ENCODE measurements around the gene COMMD9. TPM values are rescaled to one million over a fixed set of nuclear protein-coding genes. Genes with fewer than 3 reads are reported as not detected.

The COMMD9 gene
- total RNA-seq, 1 experiment from 2014 or later = 59.2 TPM

DNA sequence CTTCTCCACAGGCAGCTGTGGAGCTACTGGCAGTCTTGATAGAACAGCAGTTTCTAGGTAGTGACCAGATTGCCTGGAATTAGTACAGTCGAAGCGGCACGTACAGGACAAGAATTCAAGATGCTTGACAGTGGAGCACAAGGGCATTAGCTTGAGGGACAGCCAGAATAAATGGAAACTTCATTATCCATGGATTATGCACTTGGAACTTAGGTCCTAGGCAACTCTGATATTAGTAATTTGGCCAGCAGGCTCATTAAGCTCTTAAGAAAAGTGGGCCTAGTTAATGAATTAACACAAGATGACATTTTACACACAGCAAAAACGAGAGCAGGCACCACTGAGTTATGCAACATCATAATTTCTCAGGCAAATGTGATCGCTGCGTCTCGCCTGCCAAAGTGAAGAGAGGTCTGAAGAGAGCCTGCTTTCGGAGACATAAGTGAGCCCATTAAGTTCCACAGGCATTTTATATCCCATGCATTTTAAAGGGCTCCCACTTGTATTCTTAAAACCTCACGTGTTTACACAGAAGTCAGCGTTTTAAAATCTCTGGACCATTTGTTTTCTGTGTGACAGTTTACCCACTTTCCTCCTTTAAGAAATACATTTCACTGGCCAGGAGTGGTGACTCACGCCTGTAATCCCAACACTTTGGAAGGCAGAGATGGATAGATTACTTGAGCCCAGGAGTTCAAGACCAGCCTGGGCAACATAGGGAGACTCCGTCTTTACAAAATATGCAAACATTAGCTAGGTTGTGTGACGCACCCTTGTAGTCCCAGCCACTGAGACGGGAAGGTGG lies 66.2 kb downstream of the COMMD9 start:
- DNase-seq (ENCODE audit: low read depth) = no peak

Other genes with a start within 250 kb of the COMMD9 start
- gene PRR5L, start 6.9 kb upstream of the COMMD9 start, total RNA-seq (2014; rRNA removed; shearing (Covaris generic)) = 23.2 and 42.0 TPM in 2 replicates
- gene TRAF6, start 220.8 kb upstream of the COMMD9 start, total RNA-seq (2014; rRNA removed; shearing (Covaris generic)) = 5.0 and 7.2 TPM in 2 replicates